A172 (cell line): Measurements from ENCODE around the gene CCDC47. TPM values are rescaled to one million over a fixed set of nuclear protein-coding genes. Genes with fewer than 3 reads are reported as not detected.
A peak's percentile ranks its signal among the peaks of the same experiment; 100 is the strongest.
"Not testable (repeated sequence)": the region's sequence is repeated elsewhere in the genome, so short reads cannot be mapped to it uniquely, and the experiment has no call there.

Source experiments
- DNase-seq: peaks from one replicate; pipeline ENCODE4 v3.0.0-alpha.2; 2015; ENCODE audit warnings: low spot score
- total RNA-seq: library from RNA; depleted of rRNA; stranded (reverse); fragments of >200 nt; shearing (Covaris generic); gene quantifications from 2 replicates; pipeline ENCODE4 v1.2.3, GENCODE V29; 2014; rRNA removed

Gene CCDC47, protein sequence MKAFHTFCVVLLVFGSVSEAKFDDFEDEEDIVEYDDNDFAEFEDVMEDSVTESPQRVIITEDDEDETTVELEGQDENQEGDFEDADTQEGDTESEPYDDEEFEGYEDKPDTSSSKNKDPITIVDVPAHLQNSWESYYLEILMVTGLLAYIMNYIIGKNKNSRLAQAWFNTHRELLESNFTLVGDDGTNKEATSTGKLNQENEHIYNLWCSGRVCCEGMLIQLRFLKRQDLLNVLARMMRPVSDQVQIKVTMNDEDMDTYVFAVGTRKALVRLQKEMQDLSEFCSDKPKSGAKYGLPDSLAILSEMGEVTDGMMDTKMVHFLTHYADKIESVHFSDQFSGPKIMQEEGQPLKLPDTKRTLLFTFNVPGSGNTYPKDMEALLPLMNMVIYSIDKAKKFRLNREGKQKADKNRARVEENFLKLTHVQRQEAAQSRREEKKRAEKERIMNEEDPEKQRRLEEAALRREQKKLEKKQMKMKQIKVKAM
- 59.7 and 78.3 TPM in 2 replicates for total RNA-seq

DNA sequence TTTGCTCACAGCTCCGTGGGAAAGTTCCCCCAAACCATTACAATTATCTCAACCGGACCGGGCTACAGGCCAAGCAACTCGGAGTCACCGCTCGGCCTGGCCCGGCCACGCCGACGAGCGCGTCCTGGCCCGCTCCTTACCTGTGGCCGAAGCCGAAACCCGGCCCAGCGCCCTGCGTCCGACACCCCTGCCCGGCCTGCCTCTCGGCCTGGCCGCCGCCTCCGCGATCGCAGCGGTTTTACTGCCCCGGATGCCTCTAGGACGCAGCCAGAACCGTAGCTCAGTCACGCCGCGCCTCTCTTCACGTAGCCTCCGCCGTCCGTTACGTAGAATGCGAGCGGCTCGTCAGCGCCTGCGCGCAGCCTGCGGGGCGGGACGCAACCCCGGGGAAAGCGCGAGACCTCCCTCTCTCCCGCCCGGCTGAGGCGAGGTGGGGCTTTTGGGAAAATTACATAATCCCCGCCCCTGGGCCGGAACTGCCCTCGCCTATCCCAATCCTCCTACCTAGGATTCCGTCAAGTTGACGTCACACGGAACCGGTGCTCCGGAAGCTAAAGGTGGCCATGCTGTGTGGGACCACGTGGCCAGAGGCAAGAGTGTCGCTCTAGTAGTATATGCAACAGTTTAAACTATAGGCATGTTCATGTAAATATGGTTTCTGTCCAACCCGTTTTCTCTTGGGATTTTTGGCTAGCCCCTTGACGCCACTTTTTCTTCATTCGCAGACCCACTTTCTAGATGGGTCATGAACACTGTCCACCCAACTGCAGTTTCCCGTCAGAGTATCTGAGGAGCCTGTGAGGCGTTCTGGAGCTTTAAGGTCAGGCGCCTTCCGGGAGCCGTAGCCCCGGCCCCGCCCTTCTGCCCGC, at the start of gene CCDC47:
TSS of gene CCDC47 (minus strand) at position 326 of the 869 bp plus-strand sequence. CDS start 7,422 bp downstream, outside the sequence.
- peak; percentile 99 for DNase-seq

DNA sequence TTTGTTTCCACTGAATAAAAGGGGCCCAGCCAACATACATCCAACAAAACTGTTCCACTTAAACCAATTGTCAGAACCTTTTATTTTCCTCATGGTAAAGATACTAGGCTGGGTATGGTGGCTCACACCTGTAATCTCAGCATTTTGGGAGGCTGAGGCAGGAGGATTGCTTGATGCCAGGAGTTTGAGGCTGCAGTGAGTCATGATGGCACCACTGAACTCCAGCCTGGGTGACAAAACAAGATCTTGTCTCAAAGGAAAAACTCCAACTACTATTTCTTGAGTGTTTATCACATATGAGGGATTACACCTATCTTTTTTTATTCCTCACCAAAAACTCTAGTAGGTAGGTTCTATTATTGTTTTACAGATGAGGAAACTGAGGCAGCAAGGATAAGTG, 49.1 kb upstream of the CCDC47 start:
- no peak for DNase-seq

DNA sequence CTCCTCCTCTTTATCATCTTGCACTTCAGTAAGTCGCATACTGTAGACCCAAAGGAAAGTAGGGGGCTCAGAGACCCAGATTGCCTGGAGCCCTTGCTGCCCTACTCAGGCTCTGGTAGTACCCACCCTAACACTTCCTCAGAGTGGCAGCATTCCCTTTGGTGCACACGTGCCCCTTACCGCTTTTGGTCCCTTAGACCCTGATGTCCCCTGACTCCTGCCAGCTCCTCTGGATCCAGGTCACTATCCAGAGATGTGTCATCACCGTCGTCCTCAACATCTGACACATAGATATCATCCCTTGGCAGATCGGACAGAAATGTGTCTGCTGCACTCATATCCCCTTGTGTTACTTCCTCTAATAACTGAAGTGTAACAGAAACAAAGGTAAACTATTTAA, 48.4 kb upstream of the CCDC47 start:
- DNase-seq: no peak

DNA sequence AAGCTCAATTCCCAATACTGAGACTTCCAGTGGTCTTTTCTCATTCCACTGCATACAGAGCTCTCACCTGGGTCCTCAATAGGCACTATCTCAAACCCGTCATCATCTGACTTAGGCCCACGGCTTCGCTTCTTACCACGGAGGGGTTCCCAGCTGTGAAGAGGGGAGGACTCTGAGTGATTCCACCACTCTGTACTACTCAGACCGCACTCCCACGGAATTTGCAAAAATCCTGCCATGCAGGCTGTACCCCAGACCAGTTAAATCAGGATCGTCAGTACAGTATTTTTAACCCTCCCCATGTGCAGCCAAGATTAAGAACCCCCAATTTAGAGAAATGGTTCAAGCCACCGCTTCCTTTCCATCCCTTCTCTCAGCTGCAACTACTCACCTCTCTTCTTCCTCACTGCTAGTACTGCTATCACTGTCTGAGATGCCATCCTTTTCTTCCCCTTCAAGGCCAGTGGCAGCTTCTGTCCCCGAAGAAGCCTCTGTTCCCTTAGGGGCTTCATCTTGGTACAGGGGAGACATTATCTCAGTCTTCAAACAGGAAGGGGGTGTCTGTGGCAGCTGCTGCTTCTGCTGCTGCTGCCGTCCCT, 47.7 kb upstream of the CCDC47 start:
- DNase-seq: no peak

DNA sequence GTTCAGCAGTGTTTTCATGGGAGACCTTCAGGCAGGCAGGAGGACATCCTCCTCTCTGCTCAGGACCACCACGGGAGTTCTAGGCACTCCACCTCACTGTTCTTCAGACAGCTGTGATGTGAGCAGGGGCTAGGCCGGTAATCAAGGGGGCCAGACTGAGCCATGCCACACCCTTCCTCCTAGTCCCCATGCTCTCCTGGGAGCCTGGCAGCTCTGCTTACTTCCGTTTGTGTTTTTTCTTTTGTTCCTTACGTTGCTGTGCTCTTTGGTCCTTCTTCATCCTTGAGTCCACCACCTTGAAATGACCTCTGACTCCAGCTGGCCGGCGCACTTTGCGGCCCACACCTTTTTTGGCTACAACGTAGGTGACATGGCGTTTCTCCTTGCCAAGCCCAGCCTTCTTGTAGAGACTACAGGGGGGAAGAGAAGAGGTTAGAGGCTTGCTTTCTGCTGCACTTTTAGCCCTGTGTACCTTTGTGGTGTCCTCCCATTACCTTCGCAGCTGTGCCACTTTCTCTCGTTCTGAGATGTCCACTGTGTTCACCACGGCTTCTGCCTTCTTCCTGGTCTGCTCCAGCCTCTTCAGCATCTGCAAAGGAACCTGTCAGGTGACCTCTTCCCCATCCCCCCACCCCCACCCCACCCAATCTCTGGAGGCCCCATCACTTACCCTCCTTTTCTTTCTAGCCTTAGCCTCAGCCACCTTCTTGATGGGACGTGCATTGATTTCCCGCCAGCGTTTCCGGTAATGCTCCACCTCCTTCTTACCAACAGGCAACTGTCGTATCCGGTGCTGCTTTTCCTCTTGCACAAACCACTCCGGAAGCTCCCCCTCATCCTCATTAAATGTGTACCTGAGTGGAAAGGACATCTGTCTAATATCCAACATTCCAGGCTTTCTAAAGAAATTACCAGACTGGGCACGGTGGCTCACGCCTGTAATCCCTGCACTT, 46.5 kb upstream of the CCDC47 start:
- DNase-seq: no peak

DNA sequence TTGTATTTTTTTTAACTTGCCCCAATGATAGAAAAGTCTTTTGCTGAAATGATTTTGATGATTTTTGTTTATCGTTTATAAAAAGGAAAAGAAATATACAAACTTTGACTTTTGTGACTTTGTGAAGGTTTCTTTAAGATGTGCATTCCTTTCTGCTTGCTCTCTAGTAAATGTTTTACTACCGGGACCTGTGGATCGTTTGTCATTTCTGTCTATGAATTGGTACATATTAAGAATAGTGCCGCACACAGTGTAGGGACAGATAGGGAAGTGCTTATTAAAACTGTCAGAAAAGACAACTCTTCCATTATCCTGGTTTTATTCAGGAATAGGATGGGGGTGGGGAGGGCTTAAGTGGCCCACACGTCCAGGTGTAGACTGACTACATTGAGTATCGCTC, 45.7 kb upstream of the CCDC47 start:
- no peak for DNase-seq

DNA sequence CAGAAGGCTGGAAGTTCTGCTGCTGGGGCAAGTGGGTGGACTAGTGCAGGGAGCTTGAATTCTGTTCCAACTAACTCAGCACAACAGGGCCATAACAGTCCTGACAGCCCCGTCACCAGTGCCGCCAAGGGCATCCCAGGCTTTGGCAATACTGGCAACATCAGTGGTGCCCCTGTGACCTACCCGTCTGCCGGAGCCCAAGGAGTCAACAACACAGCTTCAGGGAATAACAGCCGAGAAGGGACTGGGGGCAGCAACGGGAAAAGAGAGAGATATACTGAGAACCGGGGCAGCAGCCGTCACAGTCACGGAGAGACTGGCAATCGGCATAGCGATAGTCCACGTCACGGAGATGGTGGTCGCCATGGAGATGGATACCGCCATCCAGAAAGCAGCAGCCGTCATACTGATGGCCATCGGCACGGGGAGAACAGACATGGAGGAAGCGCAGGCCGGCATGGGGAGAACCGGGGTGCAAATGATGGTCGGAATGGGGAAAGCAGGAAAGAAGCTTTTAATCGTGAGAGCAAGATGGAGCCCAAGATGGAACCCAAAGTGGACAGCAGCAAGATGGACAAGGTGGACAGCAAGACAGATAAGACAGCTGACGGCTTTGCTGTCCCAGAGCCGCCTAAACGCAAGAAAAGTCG, 44.5 kb upstream of the CCDC47 start:
- no peak for DNase-seq

DNA sequence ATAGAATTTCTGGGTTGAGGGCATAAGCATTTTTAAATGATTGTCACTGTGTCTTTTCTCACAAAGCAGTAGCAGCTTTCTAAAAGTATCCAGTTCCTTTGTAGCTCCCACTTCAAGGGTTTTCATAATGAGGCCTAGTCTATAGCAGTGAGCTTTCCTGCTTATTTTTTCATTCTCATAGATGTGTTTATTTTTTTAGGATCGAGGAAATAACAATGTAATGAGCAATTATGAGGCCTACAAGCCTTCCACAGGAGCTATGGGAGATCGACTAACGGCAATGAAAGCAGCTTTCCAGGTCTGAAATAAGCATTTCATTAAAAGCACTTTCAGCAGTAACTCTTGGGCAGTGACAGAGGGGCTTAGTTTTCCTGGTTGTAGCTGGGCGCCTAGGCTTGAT, 43.3 kb upstream of the CCDC47 start:
- DNase-seq: no peak

DNA sequence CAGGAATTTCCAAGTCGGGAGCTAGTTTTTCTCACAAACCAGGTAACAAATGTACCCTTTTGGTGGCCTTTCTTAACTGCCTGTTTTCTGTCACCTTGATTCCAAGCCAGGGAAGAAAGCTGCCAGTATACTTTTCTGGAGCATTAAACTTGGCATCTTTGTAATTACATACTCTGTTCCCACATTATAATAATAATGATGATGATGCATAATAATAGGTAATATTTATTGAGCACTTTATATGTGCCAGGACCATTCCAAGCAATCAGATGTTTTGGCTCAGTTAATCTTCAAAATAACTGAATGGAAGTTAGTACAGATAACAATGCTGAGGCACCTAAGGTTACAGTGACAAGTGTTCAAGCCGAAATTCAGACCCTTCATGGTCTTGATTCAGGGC, 42.7 kb upstream of the CCDC47 start:
- no peak for DNase-seq

DNA sequence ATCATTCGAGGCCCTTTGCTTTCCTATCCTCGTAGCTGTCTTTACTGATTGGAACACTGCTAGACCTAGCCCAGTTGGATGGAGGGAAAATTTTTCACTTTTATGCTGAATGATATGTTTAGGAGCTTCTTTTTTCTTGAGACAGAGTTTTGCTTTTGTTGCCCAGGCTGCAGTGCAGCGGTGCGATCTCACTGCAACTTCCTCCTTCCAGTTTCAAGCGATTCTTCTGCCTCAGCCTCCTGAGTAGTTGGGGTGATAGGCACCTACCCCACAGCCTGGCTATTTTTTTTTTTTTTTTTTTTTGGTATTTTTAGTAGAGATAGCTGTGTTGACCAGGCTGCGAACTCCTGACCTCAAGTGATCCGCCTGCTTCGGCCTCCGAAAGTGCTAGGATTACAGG, 36.6 kb upstream of the CCDC47 start:
- DNase-seq: no peak

DNA sequence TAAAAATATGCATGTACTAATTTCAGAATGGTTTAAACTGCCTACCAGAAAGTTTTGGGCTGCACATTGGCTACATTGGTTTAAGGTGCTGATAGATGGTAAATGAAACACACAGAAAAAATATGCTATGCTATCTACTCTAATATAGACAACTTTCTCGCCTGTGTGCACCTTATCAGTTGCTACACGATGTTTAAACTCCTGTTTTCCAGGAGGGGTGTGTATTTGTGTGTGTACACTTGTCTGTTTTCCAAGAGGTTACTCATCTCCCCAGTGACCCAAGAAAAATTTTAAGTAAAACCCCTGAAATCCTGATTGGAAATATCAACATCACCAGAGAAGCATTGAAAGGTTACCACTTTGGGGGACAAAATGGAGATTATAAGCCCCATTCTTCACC, 32.2 kb upstream of the CCDC47 start:
- no peak for DNase-seq

DNA sequence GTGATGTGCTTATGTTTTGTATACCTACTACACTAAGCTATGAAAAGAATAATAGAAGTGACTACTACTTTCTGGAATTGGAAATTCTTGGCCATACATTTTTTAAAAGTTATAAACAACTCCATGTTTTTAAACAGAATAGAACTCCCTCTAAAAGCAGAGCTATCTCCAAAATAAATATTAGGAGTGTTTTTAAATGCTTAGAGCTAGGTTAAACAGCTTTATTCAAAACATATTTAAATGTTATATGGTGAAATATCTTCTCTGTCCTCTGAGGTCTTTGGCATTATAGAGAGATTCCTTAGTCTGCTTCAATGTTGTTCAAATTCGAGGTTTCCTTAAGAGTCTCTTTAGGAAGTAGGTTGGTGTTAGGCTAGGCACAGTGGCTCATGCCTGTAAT, 30.9 kb upstream of the CCDC47 start:
- no peak for DNase-seq

DNA sequence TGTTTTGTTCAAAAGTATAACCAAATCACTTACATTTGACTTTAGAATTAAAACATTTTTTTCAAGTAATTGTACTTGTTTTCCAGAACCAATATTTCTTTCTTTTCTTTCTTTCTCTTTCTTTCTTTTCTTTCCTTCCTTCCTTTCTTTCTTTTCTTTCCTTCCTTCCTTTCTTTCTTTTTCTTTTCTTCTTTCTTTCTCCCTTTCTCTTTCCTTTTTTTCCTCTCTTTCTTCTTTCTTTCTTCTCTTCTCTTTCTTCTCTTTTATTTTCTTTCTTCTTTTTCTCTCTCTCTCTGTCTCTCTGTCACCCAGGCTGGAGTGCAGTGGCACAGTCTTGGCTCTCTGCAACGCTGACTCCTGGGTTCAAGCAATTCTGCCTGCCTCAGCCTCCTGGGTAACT, 27.4 kb upstream of the CCDC47 start:
- DNase-seq: no peak

DNA sequence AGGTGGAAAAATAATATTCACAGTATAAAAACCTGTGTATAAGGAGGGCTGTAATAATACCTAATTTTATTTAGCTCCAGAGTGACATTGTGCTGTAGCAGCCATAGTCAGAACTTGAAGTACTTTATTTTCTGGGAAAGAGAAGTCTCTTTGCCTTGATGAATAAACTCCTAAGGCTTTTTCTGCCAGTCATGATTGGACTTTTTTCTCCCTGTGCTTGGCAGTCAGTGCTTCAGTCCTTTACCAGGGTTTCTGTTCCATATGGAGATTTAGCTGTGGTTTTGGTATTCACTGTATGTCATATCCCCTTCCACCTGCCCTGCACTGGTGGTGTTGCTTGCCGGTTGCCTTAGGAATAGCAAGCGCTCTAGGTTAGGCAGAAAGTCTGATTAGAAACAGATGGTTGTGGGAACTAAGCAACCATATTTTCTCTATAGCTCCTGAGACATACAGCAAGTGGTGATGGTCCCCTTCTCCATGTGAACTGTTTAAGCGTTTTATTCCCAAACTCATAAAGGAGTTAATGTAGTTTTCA, 25.2 kb upstream of the CCDC47 start:
- no peak for DNase-seq

DNA sequence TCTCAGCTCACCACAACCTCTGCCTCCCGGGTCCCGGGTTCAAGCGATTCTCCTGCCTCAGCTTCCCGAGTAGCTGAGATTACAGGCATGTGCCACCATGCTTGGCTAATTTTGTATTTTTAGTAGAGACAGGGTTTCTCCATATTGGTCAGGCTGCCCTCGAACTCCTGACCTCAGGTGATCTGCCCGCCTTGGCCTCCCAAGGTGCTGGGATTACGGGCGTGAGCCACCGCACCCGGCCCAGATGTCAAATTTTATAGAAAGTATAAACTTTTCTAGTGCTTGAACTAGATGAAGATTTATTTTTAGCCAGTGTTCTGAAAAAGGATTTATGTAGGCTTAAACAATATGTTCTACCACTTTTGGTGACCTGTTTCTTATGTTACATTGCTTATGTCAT, 23.0 kb upstream of the CCDC47 start:
- DNase-seq: not testable (repeated sequence)

DNA sequence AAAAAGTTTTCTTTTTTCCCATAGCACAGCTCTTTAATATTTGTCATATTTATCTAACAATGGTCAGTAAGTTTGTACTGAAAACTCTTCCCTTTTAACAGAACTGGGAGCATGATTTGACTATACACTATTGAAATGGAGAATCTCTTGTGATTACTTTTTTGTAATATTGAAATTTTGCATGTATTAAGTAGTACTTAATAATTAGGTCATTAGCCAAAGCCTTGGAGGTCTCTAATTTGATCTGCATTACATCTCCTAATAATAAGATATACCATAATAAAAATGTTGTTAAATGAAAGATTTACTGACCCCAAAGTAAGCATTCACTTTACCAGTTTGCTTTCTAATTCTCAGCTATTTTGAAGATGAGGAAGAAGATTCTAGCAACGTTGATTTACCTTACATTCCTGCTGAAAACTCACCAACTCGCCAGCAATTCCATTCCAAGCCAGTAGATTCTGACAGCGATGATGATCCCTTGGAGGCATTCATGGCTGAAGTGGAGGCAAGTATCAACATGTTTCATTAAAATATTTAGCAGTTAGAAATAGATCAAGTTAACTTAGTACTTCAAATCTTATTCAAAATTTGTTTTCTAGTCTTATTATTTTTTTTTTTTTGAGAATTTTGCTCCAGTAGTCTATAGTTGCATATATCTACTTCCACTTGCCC, 18.8 kb upstream of the CCDC47 start:
- DNase-seq: no peak

DNA sequence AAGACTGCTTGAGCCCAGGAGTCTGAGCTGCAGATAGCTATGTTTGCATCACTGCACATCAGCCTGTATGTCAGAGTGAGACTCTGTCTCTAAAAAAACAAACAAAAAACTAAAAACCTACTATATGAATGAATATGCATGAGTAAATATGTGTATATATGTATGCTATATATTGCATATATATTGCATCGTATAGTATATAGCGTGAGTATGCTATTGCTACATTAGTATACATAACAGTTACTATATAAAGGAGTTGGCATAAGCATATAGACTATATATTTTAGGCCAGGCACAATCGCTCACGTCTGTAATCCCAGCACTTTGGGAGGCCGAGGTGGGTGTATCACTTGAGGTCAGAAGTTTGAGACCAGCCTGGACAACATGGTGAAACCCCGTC, 16.7 kb upstream of the CCDC47 start:
- no peak for DNase-seq

DNA sequence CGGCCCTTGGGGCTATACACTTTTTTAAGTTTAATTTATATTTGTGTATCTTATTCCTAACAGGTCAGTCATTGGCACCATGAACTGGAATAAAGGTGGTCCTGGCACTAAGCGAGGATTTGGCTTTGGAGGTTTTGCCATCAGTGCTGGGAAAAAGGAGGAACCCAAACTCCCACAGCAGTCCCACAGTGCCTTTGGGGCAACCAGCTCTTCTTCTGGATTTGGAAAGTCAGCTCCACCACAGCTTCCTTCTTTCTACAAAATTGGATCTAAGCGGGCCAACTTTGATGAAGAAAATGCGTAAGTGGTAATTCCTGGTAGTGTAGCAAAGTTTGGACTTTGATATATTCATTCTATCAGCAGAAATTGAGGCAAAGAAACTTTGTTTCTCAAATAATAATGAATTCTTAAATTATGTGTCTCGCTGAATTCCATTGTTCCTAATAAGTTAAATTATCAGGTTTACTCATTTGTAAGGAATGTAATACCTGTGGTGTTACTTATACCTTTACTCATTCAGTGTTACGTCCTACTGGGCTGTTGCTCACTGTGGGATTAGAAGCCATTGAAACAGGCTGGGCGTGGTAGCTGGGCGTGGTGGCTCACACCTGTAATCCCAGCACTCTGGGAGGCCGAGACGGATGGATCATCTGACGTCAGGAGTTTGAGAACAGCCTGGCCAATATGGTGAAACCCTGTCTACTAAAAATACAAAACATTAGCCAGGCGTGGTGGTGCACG, 13.7 kb upstream of the CCDC47 start:
- DNase-seq: no peak

DNA sequence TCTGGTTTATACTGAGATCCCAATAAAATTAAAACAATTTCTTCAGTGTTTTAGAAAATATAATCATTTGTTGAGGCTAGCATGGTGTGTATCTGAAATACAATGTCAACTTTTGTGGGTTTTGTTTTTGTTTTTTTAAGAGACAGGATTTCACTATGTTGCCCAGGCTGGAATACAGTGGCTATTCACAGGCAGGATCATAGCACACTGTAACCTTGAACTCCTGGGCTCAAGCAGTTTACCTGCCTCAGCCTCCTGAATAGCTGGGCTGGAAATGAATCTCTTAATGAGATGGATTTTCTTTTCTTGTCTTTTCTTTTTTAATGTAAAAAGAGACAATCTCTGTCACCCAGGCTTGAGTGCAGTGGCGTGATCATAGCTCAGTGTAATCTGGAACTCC, 12.7 kb upstream of the CCDC47 start:
- no peak for DNase-seq
